PC-3 (cell line): ENCODE data around the gene HNRNPH2. TPM values are rescaled to one million over a fixed set of nuclear protein-coding genes. Genes with fewer than 3 reads are reported as not detected.

ENCODE experiments used
- ATAC-seq: fragments of 200-7000 bp; cut with Tn5 transposase; 2 replicates; pipeline ENCODE4 v1.9.1; 2020; ENCODE audit warnings: mild to moderate bottlenecking, moderate library complexity
- BruUV-seq: library from RNA; stranded (reverse); fragments of 400-500 nt; replicated peaks from 2 replicates; lab custom pipeline; 2021; lab: Mats Ljungman, UMichigan
- CTCF ChIA-PET: fragments of 300-600 bp; sonication (Branson Sonifier 250); formaldehyde crosslinking; loops from one replicate; lab custom pipeline; 2022; ENCODE audit warnings: antibody characterized with exemption; lab: Charles Lee
- POLR2A ChIA-PET: fragments of 300-600 bp; sonication (Branson Sonifier 250); formaldehyde crosslinking; loops from one replicate; lab custom pipeline; 2022; ENCODE audit warnings: antibody characterized with exemption; ENCODE audit not compliant: unreplicated experiment; lab: Charles Lee
- DNase-seq: peaks from one replicate; pipeline ENCODE4 v3.0.0-alpha.2; 2015
- H2AFZ ChIP-seq: fragments of 300-600 bp; sonication (generic); 2 replicates; pipeline ENCODE4 v1.6.0; 2016; ENCODE audit warnings: antibody characterized with exemption, low read length
- H3F3A ChIP-seq: fragments of 300-600 bp; sonication (generic); one replicate; pipeline ENCODE4 v1.6.0; 2017; ENCODE audit warnings: antibody characterized with exemption, low read length, control low read depth, mild to moderate bottlenecking; ENCODE audit not compliant: unreplicated experiment
- H3K27ac ChIP-seq: fragments of 300-600 bp; sonication (generic); 2 replicates; pipeline ENCODE4 v1.5.1; 2016; ENCODE audit warnings: mild to moderate bottlenecking, low read length
- H3K27me3 ChIP-seq: fragments of 300-600 bp; sonication (generic); 2 replicates; pipeline ENCODE4 v1.6.1; 2016; ENCODE audit warnings: low read length, mixed read lengths
- H3K36me3 ChIP-seq: fragments of 300-600 bp; sonication (generic); 2 replicates; pipeline ENCODE4 v1.6.1; 2016; ENCODE audit warnings: low read depth, mixed run types, low read length, mixed read lengths
- H3K4me1 ChIP-seq: fragments of 300-600 bp; sonication (generic); 2 replicates; pipeline ENCODE4 v1.5.1; 2016; ENCODE audit warnings: low read length; ENCODE audit not compliant: insufficient read depth
- H3K4me2 ChIP-seq: fragments of 300-600 bp; sonication (generic); 2 replicates; pipeline ENCODE4 v1.6.0; 2016; ENCODE audit warnings: low read length
- H3K4me3 ChIP-seq: fragments of 300-600 bp; sonication (generic); 2 replicates; pipeline ENCODE4 v1.5.1; 2016; ENCODE audit warnings: mild to moderate bottlenecking, low read length, mixed read lengths
- H3K79me2 ChIP-seq: fragments of 300-600 bp; sonication (generic); 2 replicates; pipeline ENCODE4 v1.6.1; 2017; ENCODE audit warnings: low read length, mixed read lengths
- H3K9ac ChIP-seq: fragments of 300-600 bp; sonication (generic); 2 replicates; pipeline ENCODE4 v1.6.0; 2016; ENCODE audit warnings: mild to moderate bottlenecking, low read length
- H3K9me2 ChIP-seq: fragments of 300-600 bp; sonication (generic); replicated peaks from 2 replicates; pipeline ENCODE4 v1.6.1; 2016; ENCODE audit warnings: mixed run types, low read length, mixed read lengths
- H3K9me3 ChIP-seq: fragments of 300-600 bp; sonication (generic); 2 replicates; pipeline ENCODE4 v1.6.1; 2016; ENCODE audit warnings: low read length, mixed read lengths
- H4K20me1 ChIP-seq: fragments of 300-600 bp; sonication (generic); 2 replicates; pipeline ENCODE4 v1.6.1; 2016; ENCODE audit warnings: low read length, mixed read lengths
- EZH2 ChIP-seq: fragments of 300-600 bp; sonication (generic); IDR thresholded peaks from one replicate; pipeline ENCODE4 v1.6.1; 2017; ENCODE audit warnings: antibody characterized with exemption, mild to moderate bottlenecking, low read length; ENCODE audit not compliant: unreplicated experiment
- EZH2phosphoT487 ChIP-seq: fragments of 300-600 bp; sonication (generic); IDR thresholded peaks from 2 replicates; pipeline ENCODE4 v1.6.1; 2018; ENCODE audit warnings: mild to moderate bottlenecking, antibody characterized with exemption, low read length, borderline replicate concordance
- intact Hi-C: fragments of 100-400 bp; cut with micrococcal nuclease; formaldehyde crosslinking; loops from 2 replicates; pipeline ENCODE4 v1.9.0; 2023
- total RNA-seq: library from RNA; depleted of rRNA; stranded (reverse); fragments of >200 nt; gene quantifications from 2 replicates; pipeline ENCODE4 v1.2.3, GENCODE V29; 2014
- TF ChIP-seq, protein P1 (sequence below): fragments of 300-600 bp; sonication (generic); conservative IDR thresholded peaks from 2 replicates; pipeline ENCODE4 v1.5.1; 2017; ENCODE audit warnings: antibody characterized with exemption, low read depth, mild to moderate bottlenecking, low read length

HNRNPH2 gene
- total RNA-seq, 1 experiment from 2014 or later, result 54.8 TPM

DNA sequence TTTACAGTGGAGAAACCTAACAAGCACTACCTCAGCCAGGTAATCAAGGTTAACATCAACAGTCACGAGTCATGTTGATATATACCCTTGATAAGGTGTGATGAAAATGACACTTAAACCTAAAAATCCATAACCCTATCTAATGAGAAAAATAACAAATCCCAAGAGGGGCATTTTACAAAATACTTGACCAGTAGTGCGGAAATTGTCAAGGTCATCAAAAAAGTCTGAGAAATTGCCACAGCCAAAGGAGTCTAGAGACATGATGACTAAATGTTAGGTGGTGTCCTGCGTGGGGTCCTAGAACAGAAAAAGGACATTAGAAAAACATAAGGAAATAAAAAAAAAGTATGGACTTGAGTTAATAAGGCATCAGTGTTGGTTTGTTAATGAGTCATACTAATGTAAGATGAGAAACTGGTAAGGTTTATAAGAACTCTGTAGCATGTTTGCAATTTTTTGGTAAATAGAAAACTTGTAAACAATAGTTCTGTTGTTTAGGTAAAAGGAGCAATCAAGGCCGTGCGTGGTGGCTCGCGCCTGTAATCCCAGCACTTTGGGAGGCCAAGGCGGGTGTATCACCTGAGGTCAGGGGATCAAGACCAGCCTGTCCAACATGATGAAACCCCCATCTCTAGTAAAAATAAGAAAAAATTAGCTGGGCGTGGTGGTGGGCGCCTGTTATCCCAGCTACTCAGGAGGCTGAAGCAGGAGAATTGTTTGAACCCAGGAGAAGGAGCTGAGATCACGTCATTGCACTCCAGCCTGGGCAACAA, 14.3 kb upstream of the HNRNPH2 start:
- Histone ChIP-seq H3K36me3 (peaks cover 35% of the 10 kb centered on the region), H3K27ac (no peak overlapping the region), H3F3A (no peaks in the 10 kb centered on the region), H4K20me1 (peaks cover 17% of the 10 kb centered on the region; the same call in 1 of the 2 replicates), H3K4me2 (peak overlapping the region; percentile 44), H3K4me1 (peaks cover 22% of the 10 kb centered on the region), H2AFZ (no peak overlapping the region), H3K9me3 (no peaks in the 10 kb centered on the region), H3K9me2 (no peaks in the 10 kb centered on the region), H3K4me3 (peak overlapping the region; percentile 23; the same call in 1 of the 2 replicates), H3K27me3 (no peaks in the 10 kb centered on the region), H3K9ac (no peak overlapping the region), H3K79me2 (peaks cover 33% of the 10 kb centered on the region)
- ATAC-seq, result 0 out of 2 replicates have a peak, but pooled peaks have one; percentile 4
- TF ChIP-seq, protein P1, sequence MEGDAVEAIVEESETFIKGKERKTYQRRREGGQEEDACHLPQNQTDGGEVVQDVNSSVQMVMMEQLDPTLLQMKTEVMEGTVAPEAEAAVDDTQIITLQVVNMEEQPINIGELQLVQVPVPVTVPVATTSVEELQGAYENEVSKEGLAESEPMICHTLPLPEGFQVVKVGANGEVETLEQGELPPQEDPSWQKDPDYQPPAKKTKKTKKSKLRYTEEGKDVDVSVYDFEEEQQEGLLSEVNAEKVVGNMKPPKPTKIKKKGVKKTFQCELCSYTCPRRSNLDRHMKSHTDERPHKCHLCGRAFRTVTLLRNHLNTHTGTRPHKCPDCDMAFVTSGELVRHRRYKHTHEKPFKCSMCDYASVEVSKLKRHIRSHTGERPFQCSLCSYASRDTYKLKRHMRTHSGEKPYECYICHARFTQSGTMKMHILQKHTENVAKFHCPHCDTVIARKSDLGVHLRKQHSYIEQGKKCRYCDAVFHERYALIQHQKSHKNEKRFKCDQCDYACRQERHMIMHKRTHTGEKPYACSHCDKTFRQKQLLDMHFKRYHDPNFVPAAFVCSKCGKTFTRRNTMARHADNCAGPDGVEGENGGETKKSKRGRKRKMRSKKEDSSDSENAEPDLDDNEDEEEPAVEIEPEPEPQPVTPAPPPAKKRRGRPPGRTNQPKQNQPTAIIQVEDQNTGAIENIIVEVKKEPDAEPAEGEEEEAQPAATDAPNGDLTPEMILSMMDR, result no peak
- TF ChIP-seq EZH2, result no peak
- ChIA-PET CTCF (no interaction called here), POLR2A (no interaction called here)
- BruUV-seq, result no TSS peak
- DNase-seq, result no peak
- intact Hi-C loops, result no loop called here

DNA sequence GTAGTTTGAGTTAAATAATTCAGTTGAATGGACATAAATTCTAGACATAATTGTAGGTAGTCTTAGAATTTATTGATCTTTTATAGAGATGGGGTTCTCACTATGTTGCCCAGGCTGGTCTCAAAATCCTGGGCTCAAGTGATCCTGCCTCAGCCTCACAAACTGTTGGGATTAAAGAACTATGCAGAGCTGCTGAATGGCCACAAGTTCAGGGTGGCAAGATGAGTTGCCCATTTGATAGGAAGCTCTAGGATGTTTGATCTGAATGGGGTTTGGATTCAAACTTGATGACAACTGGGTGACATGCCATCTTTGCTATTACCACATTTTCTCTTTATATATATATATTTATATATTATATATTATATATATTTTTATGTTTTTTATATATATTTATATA, 13.7 kb upstream of the HNRNPH2 start:
- no peak for DNase-seq
- CTCF ChIA-PET, result no interaction called here
- H3K9me3 ChIP-seq, result no peaks in the 10 kb centered on the region

DNA sequence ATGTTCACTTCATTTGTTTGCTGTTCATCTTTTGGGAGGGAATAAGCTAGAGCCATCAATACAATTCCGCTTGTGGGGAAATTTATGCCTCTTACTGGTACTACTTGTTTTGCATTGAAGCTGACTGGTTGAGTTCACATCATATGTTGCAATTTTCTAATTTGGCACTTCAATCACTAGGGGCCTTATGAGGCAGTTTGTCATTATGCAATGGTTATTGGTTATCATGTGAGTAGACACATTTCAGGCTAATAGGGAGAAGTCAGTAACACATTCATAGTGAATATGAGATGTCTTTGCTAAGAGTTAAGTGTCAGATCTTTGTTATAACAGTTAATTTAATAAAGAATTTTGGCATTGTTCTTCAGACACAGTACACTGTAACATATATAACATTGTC, 12.2 kb upstream of the HNRNPH2 start:
- BruUV-seq, result no TSS peak
- Histone ChIP-seq H3K9ac (no peak overlapping the region), H3K27ac (no peak overlapping the region), H3K27me3 (no peaks in the 10 kb centered on the region), H3K9me3 (no peaks in the 10 kb centered on the region), H3F3A (no peaks in the 10 kb centered on the region), H3K36me3 (peaks cover 35% of the 10 kb centered on the region), H3K4me3 (no peak overlapping the region), H3K4me2 (no peak overlapping the region), H2AFZ (no peak overlapping the region), H3K9me2 (no peaks in the 10 kb centered on the region), H4K20me1 (peaks cover 17% of the 10 kb centered on the region; the same call in 1 of the 2 replicates), H3K4me1 (peaks cover 17% of the 10 kb centered on the region), H3K79me2 (peaks cover 33% of the 10 kb centered on the region)
- intact Hi-C loops, result no loop called here
- no peak for TF ChIP-seq EZH2phosphoT487
- no peak for TF ChIP-seq EZH2
- TF ChIP-seq, protein P1, result no peak
- no peak for DNase-seq
- ATAC-seq, result no peak
- ChIA-PET POLR2A (no interaction called here), CTCF (no interaction called here)

More for the DNA sequence above, 13.7 kb upstream of the HNRNPH2 start:
- peaks cover 17% of the 10 kb centered on the region; the same call in 1 of the 2 replicates for H4K20me1 ChIP-seq
- intact Hi-C loops, result no loop called here
- peaks cover 35% of the 10 kb centered on the region for H3K36me3 ChIP-seq
- H3K79me2 ChIP-seq, result peaks cover 33% of the 10 kb centered on the region
- no peak overlapping the region for H3K4me3 ChIP-seq
- no peak overlapping the region for H2AFZ ChIP-seq
- H3K27me3 ChIP-seq, result no peaks in the 10 kb centered on the region
- H3K27ac ChIP-seq, result no peak overlapping the region
- H3K9ac ChIP-seq, result no peak overlapping the region
- peaks cover 22% of the 10 kb centered on the region for H3K4me1 ChIP-seq
- ATAC-seq, result no peak
- TF ChIP-seq EZH2 (no peak), EZH2phosphoT487 (no peak)
- TF ChIP-seq, protein P1, result no peak
- POLR2A ChIA-PET, result no interaction called here
- no peak overlapping the region for H3K4me2 ChIP-seq
- H3K9me2 ChIP-seq, result no peaks in the 10 kb centered on the region
- no peaks in the 10 kb centered on the region for H3F3A ChIP-seq
- no TSS peak for BruUV-seq
